Testis (tissue), 2 donors: Measurements from ENCODE around the gene DENND1A.

Source experiments
- POLR2A ChIP-seq: fragments of 450-650 bp; IDR thresholded peaks from one replicate; pipeline ENCODE4 v1.6.1; 2017; ENCODE audit warnings: antibody characterized with exemption, mild to moderate bottlenecking, moderate library complexity
- TF ChIP-seq, protein P1 (sequence below), 3 experiments: fragments of 450-650 bp in 2 of 3; fragments of 200-600 bp in 1 of 3; sonication (generic) in 1 of 3; IDR thresholded peaks; one replicate each; pipeline ENCODE4 v1.5.1; 2016 to 2019; ENCODE audit warnings: antibody characterized with exemption in 3 of 3, mild to moderate bottlenecking in 2 of 3, moderate library complexity in 1 of 3

DNA sequence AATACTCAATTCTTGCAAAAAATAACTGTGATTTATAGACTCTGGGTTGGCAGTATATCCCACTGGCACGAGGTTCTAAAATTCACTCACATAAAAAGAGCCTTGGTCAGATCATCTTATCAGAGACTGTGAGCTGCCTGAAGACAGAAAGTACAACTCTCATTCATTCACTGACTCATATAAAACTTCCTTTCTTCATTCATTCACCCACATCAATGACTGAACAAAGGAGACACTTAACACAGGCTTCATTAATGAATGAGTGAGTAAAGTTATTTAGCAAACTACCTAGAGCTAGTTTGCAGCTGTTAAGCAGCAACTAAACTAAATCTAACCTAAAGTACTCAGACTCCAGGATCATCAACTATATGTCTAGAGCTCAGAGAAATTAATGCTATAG lies 214.7 kb downstream of the DENND1A start:
- TF ChIP-seq, protein P1, sequence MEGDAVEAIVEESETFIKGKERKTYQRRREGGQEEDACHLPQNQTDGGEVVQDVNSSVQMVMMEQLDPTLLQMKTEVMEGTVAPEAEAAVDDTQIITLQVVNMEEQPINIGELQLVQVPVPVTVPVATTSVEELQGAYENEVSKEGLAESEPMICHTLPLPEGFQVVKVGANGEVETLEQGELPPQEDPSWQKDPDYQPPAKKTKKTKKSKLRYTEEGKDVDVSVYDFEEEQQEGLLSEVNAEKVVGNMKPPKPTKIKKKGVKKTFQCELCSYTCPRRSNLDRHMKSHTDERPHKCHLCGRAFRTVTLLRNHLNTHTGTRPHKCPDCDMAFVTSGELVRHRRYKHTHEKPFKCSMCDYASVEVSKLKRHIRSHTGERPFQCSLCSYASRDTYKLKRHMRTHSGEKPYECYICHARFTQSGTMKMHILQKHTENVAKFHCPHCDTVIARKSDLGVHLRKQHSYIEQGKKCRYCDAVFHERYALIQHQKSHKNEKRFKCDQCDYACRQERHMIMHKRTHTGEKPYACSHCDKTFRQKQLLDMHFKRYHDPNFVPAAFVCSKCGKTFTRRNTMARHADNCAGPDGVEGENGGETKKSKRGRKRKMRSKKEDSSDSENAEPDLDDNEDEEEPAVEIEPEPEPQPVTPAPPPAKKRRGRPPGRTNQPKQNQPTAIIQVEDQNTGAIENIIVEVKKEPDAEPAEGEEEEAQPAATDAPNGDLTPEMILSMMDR (IDR thresholded peaks at IDR 0.05): no peak
- TF ChIP-seq POLR2A: no peak
